PC-3 (cell line): ENCODE measurements around the gene NAA40. TPM values are rescaled to one million over a fixed set of nuclear protein-coding genes. Genes with fewer than 3 reads are reported as not detected.

Source experiments
- ATAC-seq: fragments of 200-7000 bp; cut with Tn5 transposase; 2 replicates; pipeline ENCODE4 v1.9.1; 2020; ENCODE audit warnings: mild to moderate bottlenecking, moderate library complexity
- BruUV-seq: library from RNA; stranded (reverse); fragments of 400-500 nt; replicated peaks from 2 replicates; lab custom pipeline; 2021; lab: Mats Ljungman, UMichigan
- CTCF ChIA-PET: fragments of 300-600 bp; sonication (Branson Sonifier 250); formaldehyde crosslinking; loops from one replicate; lab custom pipeline; 2022; ENCODE audit warnings: antibody characterized with exemption; lab: Charles Lee
- POLR2A ChIA-PET: fragments of 300-600 bp; sonication (Branson Sonifier 250); formaldehyde crosslinking; loops from one replicate; lab custom pipeline; 2022; ENCODE audit warnings: antibody characterized with exemption; ENCODE audit not compliant: unreplicated experiment; lab: Charles Lee
- DNase-seq: peaks from one replicate; pipeline ENCODE4 v3.0.0-alpha.2; 2015
- H2AFZ ChIP-seq: fragments of 300-600 bp; sonication (generic); 2 replicates; pipeline ENCODE4 v1.6.0; 2016; ENCODE audit warnings: antibody characterized with exemption, low read length
- H3F3A ChIP-seq: fragments of 300-600 bp; sonication (generic); one replicate; pipeline ENCODE4 v1.6.0; 2017; ENCODE audit warnings: antibody characterized with exemption, low read length, control low read depth, mild to moderate bottlenecking; ENCODE audit not compliant: unreplicated experiment
- H3K27ac ChIP-seq: fragments of 300-600 bp; sonication (generic); 2 replicates; pipeline ENCODE4 v1.5.1; 2016; ENCODE audit warnings: mild to moderate bottlenecking, low read length
- H3K27me3 ChIP-seq: fragments of 300-600 bp; sonication (generic); 2 replicates; pipeline ENCODE4 v1.6.1; 2016; ENCODE audit warnings: low read length, mixed read lengths
- H3K36me3 ChIP-seq: fragments of 300-600 bp; sonication (generic); 2 replicates; pipeline ENCODE4 v1.6.1; 2016; ENCODE audit warnings: low read depth, mixed run types, low read length, mixed read lengths
- H3K4me1 ChIP-seq: fragments of 300-600 bp; sonication (generic); 2 replicates; pipeline ENCODE4 v1.5.1; 2016; ENCODE audit warnings: low read length; ENCODE audit not compliant: insufficient read depth
- H3K4me2 ChIP-seq: fragments of 300-600 bp; sonication (generic); 2 replicates; pipeline ENCODE4 v1.6.0; 2016; ENCODE audit warnings: low read length
- H3K4me3 ChIP-seq: fragments of 300-600 bp; sonication (generic); 2 replicates; pipeline ENCODE4 v1.5.1; 2016; ENCODE audit warnings: mild to moderate bottlenecking, low read length, mixed read lengths
- H3K79me2 ChIP-seq: fragments of 300-600 bp; sonication (generic); 2 replicates; pipeline ENCODE4 v1.6.1; 2017; ENCODE audit warnings: low read length, mixed read lengths
- H3K9ac ChIP-seq: fragments of 300-600 bp; sonication (generic); 2 replicates; pipeline ENCODE4 v1.6.0; 2016; ENCODE audit warnings: mild to moderate bottlenecking, low read length
- H3K9me2 ChIP-seq: fragments of 300-600 bp; sonication (generic); replicated peaks from 2 replicates; pipeline ENCODE4 v1.6.1; 2016; ENCODE audit warnings: mixed run types, low read length, mixed read lengths
- H3K9me3 ChIP-seq: fragments of 300-600 bp; sonication (generic); 2 replicates; pipeline ENCODE4 v1.6.1; 2016; ENCODE audit warnings: low read length, mixed read lengths
- H4K20me1 ChIP-seq: fragments of 300-600 bp; sonication (generic); 2 replicates; pipeline ENCODE4 v1.6.1; 2016; ENCODE audit warnings: low read length, mixed read lengths
- CTCF ChIP-seq: fragments of 300-600 bp; sonication (generic); conservative IDR thresholded peaks from 2 replicates; pipeline ENCODE4 v1.5.1; 2017; ENCODE audit warnings: antibody characterized with exemption, low read depth, mild to moderate bottlenecking, low read length
- EZH2 ChIP-seq: fragments of 300-600 bp; sonication (generic); IDR thresholded peaks from one replicate; pipeline ENCODE4 v1.6.1; 2017; ENCODE audit warnings: antibody characterized with exemption, mild to moderate bottlenecking, low read length; ENCODE audit not compliant: unreplicated experiment
- EZH2phosphoT487 ChIP-seq: fragments of 300-600 bp; sonication (generic); IDR thresholded peaks from 2 replicates; pipeline ENCODE4 v1.6.1; 2018; ENCODE audit warnings: mild to moderate bottlenecking, antibody characterized with exemption, low read length, borderline replicate concordance
- intact Hi-C: fragments of 100-400 bp; cut with micrococcal nuclease; formaldehyde crosslinking; loops from 2 replicates; pipeline ENCODE4 v1.9.0; 2023
- total RNA-seq: library from RNA; depleted of rRNA; stranded (reverse); fragments of >200 nt; gene quantifications from 2 replicates; pipeline ENCODE4 v1.2.3, GENCODE V29; 2014

Gene NAA40
- total RNA-seq, 1 experiment from 2014 or later = 20.9 TPM

GRCh38 chr11:63993993-63994392 is 55.2 kb downstream of the NAA40 start:
- Histone ChIP-seq H3K4me3 (no peak overlapping the region), H3K4me2 (no peak overlapping the region), H3K9me3 (no peaks in the 10 kb centered on the region), H3K4me1 (peaks cover 4% of the 10 kb centered on the region; the same call in 1 of the 2 replicates), H3K9me2 (no peaks in the 10 kb centered on the region), H3K27ac (no peak overlapping the region), H3K79me2 (peaks cover 8% of the 10 kb centered on the region; the same call in 1 of the 2 replicates), H3K27me3 (no peaks in the 10 kb centered on the region), H2AFZ (no peak overlapping the region), H4K20me1 (no peaks in the 10 kb centered on the region), H3F3A (no peaks in the 10 kb centered on the region), H3K36me3 (peaks cover 48% of the 10 kb centered on the region), H3K9ac (no peak overlapping the region)
- ChIA-PET POLR2A (no interaction called here), CTCF (no interaction called here)
- TF ChIP-seq CTCF (no peak), EZH2phosphoT487 (no peak), EZH2 (no peak)
- ATAC-seq (no peak), DNase-seq (no peak)
- no TSS peak for BruUV-seq
- intact Hi-C loops = no loop called here

GRCh38 chr11:63996512-63996911 is 57.7 kb downstream of the NAA40 start:
- no TSS peak for BruUV-seq
- no peak overlapping the region for H3K4me2 ChIP-seq
- TF ChIP-seq CTCF (no peak), EZH2phosphoT487 (no peak), EZH2 (no peak)
- no peak for ATAC-seq
- H3K9me3 ChIP-seq = no peaks in the 10 kb centered on the region
- H4K20me1 ChIP-seq = no peaks in the 10 kb centered on the region
- peaks cover 13% of the 10 kb centered on the region; the same call in 1 of the 2 replicates for H3K4me1 ChIP-seq
- H3F3A ChIP-seq = no peaks in the 10 kb centered on the region
- intact Hi-C loops = no loop called here
- no peak overlapping the region for H3K4me3 ChIP-seq
- H3K9me2 ChIP-seq = no peaks in the 10 kb centered on the region
- H3K9ac ChIP-seq = no peak overlapping the region
- ChIA-PET POLR2A (no interaction called here), CTCF (no interaction called here)
- no peak overlapping the region for H3K27ac ChIP-seq
- H2AFZ ChIP-seq = no peak overlapping the region
- no peak for DNase-seq
- no peaks in the 10 kb centered on the region for H3K27me3 ChIP-seq
- H3K36me3 ChIP-seq = peaks cover 32% of the 10 kb centered on the region
- peaks cover 4% of the 10 kb centered on the region; the same call in 1 of the 2 replicates for H3K79me2 ChIP-seq

GRCh38 chr11:63997104-63997700 is 58.4 kb downstream of the NAA40 start:
- Histone ChIP-seq H3K27ac (no peak overlapping the region), H3K9me2 (no peaks in the 10 kb centered on the region), H3K4me3 (no peak overlapping the region), H3K4me1 (peaks cover 13% of the 10 kb centered on the region; the same call in 1 of the 2 replicates), H3K9ac (no peak overlapping the region), H4K20me1 (no peaks in the 10 kb centered on the region), H3K9me3 (no peaks in the 10 kb centered on the region), H3K27me3 (no peaks in the 10 kb centered on the region), H3K79me2 (0 out of 2 replicates have a peak, but pooled peaks cover 4% of the 10 kb centered on the region), H2AFZ (no peak overlapping the region), H3F3A (no peaks in the 10 kb centered on the region), H3K36me3 (peaks cover 29% of the 10 kb centered on the region), H3K4me2 (no peak overlapping the region)
- TF ChIP-seq CTCF (no peak), EZH2 (no peak), EZH2phosphoT487 (no peak)
- DNase-seq = no peak
- ChIA-PET CTCF (no interaction called here), POLR2A (no interaction called here)
- TSS peak; percentile 46 for BruUV-seq
- no peak for ATAC-seq
- intact Hi-C loops = no loop called here
